RWPE2 (cell line): ENCODE measurements around the gene RABGEF1.

ENCODE experiments used
- ATAC-seq: fragments of 200-7000 bp; cut with Tn5 transposase; 3 replicates; pipeline ENCODE4 v1.9.1; 2021; ENCODE audit warnings: low read depth
- DNase-seq: peaks from one replicate; pipeline ENCODE4 v3.0.0-alpha.2; 2020; ENCODE audit warnings: low spot score
- H3K27ac ChIP-seq: fragments of 450-650 bp; 2 replicates; pipeline ENCODE4 v1.5.1; 2017; ENCODE audit warnings: mild to moderate bottlenecking; ENCODE audit not compliant: poor library complexity, severe bottlenecking
- H3K27me3 ChIP-seq: fragments of 250-450 bp; sonication (Bioruptor Pico); 2 replicates; pipeline ENCODE4 v1.5.1; 2021; ENCODE audit warnings: mild to moderate bottlenecking, moderate library complexity; ENCODE audit not compliant: insufficient read depth, poor library complexity, severe bottlenecking
- H3K36me3 ChIP-seq: fragments of 250-450 bp; sonication (Bioruptor Pico); 2 replicates; pipeline ENCODE4 v1.5.1; 2020; ENCODE audit warnings: low read depth, mild to moderate bottlenecking, moderate library complexity
- H3K4me1 ChIP-seq: fragments of 250-450 bp; sonication (Bioruptor Pico); 2 replicates; pipeline ENCODE4 v1.5.1; 2021; ENCODE audit warnings: mild to moderate bottlenecking, moderate library complexity; ENCODE audit not compliant: insufficient read depth, poor library complexity, severe bottlenecking
- H3K4me3 ChIP-seq: fragments of 250-450 bp; sonication (Bioruptor Pico); 2 replicates; pipeline ENCODE4 v1.5.1; 2021; ENCODE audit warnings: mild to moderate bottlenecking, moderate library complexity; ENCODE audit not compliant: severe bottlenecking
- H3K9me3 ChIP-seq: fragments of 250-450 bp; sonication (Bioruptor Pico); 2 replicates; pipeline ENCODE4 v1.5.1; 2021; ENCODE audit warnings: mild to moderate bottlenecking, moderate library complexity; ENCODE audit not compliant: severe bottlenecking
- TF ChIP-seq, protein P1 (sequence below): fragments of 450-650 bp; IDR thresholded peaks from one replicate; pipeline ENCODE4 v1.5.1; 2017; ENCODE audit warnings: mild to moderate bottlenecking, moderate library complexity; ENCODE audit not compliant: poor library complexity, severe bottlenecking

Gene RABGEF1

DNA sequence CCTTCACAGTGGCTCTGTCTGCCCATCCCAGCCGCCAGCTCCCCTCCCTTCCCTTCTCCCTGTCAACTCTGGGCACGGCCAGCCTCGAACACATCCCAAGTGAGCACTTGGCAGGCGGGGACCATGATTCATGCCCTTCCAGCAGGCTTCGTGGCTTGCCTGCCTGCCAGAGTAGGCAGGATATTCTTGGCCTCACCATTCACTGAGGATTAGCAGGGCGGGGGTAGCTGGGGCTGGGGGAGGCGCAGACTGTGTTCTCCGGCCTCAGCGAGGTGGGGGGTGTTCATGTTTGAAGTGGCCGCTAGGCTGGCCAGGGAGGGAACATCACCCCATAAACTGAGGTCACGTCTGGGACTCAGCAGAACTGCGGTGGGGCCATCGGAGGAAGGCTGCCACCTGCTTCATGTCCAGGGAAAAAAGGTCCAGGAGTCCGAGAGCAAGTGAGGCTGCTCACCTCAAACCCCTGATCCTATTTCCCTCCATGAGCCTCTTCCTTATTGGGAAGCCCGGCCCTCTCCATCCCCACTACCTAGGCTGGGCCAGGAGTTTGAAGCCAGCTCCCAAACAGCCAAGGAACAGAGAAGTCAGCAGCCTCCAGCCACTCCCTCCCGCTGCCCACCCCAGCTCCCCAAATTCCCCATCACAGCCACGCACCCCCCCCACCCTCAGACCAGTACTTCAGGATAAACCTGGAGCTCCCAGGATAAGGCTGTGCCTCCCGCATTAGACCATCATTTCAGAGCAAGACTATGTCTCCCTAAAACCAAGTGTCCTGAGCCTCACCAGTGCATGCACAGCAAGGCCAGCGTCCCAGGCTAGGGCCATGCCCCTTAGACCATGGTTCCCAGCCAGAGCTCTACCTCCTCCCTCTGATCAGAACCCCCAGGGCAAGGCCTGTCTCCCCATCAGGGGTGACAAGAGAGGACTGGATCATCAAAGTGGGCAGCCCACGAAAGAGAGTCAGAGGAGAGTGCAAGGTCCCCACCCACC lies 42.8 kb upstream of the RABGEF1 start:
- no peak for DNase-seq
- no peaks in the 10 kb centered on the region for H3K9me3 ChIP-seq
- H3K4me1 ChIP-seq, result no peaks in the 10 kb centered on the region
- H3K27ac ChIP-seq, result no peak overlapping the region
- peak; percentile 64 for ATAC-seq
- TF ChIP-seq, protein P1, sequence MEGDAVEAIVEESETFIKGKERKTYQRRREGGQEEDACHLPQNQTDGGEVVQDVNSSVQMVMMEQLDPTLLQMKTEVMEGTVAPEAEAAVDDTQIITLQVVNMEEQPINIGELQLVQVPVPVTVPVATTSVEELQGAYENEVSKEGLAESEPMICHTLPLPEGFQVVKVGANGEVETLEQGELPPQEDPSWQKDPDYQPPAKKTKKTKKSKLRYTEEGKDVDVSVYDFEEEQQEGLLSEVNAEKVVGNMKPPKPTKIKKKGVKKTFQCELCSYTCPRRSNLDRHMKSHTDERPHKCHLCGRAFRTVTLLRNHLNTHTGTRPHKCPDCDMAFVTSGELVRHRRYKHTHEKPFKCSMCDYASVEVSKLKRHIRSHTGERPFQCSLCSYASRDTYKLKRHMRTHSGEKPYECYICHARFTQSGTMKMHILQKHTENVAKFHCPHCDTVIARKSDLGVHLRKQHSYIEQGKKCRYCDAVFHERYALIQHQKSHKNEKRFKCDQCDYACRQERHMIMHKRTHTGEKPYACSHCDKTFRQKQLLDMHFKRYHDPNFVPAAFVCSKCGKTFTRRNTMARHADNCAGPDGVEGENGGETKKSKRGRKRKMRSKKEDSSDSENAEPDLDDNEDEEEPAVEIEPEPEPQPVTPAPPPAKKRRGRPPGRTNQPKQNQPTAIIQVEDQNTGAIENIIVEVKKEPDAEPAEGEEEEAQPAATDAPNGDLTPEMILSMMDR, result no peak
- no peaks in the 10 kb centered on the region; the same call in 1 of the 2 replicates for H3K36me3 ChIP-seq
- H3K4me3 ChIP-seq, result no peak overlapping the region
- H3K27me3 ChIP-seq, result no peaks in the 10 kb centered on the region

DNA sequence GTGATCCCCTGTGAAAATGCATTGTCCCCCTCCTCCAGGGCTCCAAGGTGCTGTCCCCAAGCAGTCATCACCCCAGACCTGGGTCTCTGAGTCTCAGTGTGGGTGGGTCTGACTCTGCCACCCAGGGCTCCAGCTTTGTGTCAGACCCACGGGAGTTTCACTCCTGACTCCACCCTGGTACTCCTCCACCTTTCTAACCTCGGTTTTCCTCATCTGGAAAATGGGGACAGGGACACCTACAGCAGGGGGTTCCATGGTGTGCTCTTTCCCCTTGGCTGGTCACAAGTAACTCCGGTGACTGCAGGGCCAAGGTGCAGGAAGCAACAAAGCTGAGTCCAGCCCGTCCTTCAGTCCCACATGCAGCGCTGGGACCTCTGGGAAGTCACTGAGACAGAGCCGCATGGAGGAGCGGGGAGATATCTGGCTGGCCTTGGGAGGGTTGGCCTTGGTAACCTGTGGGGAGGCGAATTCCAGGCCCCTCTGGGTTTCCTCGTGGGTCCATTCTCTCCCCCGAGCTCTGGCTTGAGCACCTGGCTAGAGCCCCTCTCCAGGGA lies 41.8 kb upstream of the RABGEF1 start:
- no peak for ATAC-seq
- no peak overlapping the region for H3K27ac ChIP-seq

DNA sequence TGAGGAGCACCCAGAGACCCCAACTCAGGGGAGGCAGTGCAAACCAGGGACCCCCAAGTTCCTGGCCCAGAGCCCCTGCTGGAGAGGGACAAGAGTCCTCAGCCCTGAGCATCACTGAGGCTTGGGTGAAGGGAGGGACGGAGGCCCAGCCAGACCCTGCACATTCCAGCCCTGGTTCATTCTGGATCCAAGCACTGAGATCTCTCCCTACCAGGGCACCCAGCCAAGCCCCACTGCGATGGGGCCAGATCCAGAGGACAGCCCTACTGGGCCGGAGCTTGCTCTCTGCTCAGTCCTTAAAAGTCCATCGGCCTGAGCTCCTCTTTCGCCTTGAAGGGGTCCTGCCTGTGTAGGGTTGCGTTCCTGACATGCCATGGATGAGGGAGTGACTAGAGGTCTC lies 40.5 kb upstream of the RABGEF1 start:
- no peak overlapping the region for H3K27ac ChIP-seq
- no peak for ATAC-seq
- no peak for DNase-seq
- no peaks in the 10 kb centered on the region; the same call in 1 of the 2 replicates for H3K36me3 ChIP-seq
- TF ChIP-seq, protein P1, result no peak
- H3K4me1 ChIP-seq, result no peaks in the 10 kb centered on the region
- no peaks in the 10 kb centered on the region for H3K9me3 ChIP-seq
- H3K4me3 ChIP-seq, result no peak overlapping the region
- H3K27me3 ChIP-seq, result no peaks in the 10 kb centered on the region

More for the DNA sequence above, 41.8 kb upstream of the RABGEF1 start:
- Histone ChIP-seq H3K9me3 (no peaks in the 10 kb centered on the region), H3K36me3 (no peaks in the 10 kb centered on the region; the same call in 1 of the 2 replicates), H3K27me3 (no peaks in the 10 kb centered on the region), H3K4me1 (no peaks in the 10 kb centered on the region), H3K4me3 (no peak overlapping the region)
- TF ChIP-seq, protein P1, result no peak
- no peak for DNase-seq

DNA sequence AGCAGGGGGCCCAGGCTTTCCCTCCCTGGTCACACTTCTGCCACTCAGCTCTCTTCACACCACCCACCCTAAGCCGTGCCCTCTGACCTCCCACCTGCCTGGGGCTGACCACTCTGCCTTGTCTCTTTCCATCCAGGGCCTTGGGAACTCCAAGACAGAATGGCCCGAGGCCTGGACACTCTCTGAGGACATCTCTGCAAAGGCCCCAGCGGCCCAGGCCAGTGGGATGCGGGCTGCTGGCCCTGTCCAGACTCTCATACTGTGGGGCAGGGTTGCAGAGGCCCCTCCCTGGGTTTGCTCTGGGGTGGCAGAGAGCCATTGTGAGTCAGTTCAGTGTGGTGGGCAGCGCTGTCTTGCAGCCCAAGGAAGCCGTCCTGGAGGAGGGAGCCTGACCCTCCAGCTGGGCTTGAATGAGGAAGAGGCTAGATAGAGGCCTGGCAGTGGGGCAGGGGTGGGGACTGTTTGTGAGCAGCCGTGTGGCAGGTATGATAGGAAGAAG lies 39.9 kb upstream of the RABGEF1 start:
- Histone ChIP-seq H3K27ac (no peak overlapping the region), H3K9me3 (no peaks in the 10 kb centered on the region), H3K4me1 (no peaks in the 10 kb centered on the region), H3K4me3 (no peak overlapping the region), H3K27me3 (no peaks in the 10 kb centered on the region), H3K36me3 (no peaks in the 10 kb centered on the region; the same call in 1 of the 2 replicates)
- TF ChIP-seq, protein P1, result no peak
- ATAC-seq, result no peak
- no peak for DNase-seq
